GM18498 (cell line): ENCODE data around the gene ERAP2.

Source experiments
- ATAC-seq: cut with Tn5 transposase; IDR thresholded peaks from one replicate; pipeline ENCODE4 v1.9.1; 2021; ENCODE audit warnings: mild to moderate bottlenecking, moderate library complexity; ENCODE audit not compliant: unreplicated experiment

Gene ERAP2

DNA sequence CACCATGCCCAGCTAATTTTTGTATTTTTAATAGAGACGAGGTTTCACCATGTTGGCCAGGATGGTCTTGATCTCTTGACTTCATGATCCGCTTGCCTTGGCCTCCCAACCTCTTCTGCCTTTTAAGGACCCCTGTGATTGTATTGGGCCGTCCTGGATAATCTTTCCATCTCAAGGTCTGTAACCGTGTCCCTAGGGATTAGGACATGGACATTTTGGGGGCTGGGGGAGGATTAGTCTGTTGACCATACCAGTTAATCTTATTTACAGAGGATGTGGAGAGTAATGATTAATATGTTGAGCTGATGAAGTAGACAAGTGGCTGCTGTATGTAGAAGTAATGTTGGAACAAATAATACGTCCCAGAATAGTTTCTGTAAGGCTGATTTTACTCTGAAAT, 82.7 kb downstream of the ERAP2 start:
- no peak for ATAC-seq

DNA sequence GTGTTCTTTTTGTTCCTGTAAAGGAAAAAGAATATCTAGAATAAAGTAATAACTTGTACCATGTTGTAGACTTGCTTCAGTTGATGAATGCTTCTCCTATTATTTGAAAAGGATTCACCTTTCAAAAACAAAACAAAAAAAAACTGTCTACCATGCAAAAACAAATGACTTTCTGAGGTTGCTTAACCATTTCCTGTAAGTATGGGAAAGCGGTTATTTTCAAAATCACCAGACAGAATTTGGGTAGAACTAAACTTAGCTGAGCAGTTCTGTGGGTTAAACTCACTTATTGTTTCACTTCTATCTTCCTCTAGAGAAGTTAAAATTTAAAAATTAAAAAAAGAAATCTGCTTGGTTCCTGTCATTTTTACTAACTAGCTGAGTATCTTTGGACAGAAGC, 84.8 kb downstream of the ERAP2 start:
- peak; percentile 58 for ATAC-seq

DNA sequence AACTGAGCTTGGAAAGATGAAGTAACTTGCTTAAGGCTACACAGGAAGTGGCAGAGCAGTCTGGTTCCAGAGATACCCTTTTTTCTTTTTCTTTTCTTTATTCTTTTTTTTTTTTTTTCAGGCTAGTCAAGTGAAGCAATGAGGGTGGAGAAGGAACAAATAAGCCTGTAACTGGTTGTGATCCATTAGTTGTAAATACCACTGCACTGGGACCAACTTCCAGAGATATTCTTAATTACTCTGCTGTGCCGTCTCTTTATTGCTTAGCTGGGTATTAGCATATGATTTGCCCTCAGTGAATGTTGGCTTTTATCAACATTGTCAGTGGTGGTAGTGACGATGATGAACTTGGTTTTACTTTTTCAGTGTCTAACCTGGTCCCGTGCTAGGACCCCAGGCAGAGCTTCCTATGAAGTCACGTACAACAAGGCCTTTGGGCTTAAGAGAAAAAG, 86.3 kb downstream of the ERAP2 start:
- ATAC-seq, result no peak

DNA sequence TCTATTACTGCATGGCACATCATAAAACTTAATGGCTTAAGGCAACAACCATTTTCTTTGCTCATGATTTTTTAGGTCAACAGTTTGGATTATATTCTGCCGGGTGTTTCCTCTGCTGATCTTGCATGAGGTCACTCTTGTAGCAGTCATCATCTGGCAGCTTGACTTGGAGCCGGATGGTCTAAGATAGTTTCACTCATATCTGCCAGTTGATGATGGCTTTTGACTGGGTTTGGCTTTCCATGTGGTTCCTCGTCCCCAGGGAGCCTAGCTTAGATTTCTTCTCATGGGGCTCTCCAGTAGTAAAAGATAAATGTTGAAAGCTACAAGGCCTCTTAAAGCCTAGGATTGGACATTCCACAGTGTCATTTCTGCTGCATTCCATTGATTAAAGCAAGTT, 87.0 kb downstream of the ERAP2 start:
- peak; percentile 73 for ATAC-seq

- no peak for ATAC-seq
These were observed 90.5 kb downstream of the ERAP2 start for GRCh38 chr5:96966801-96967200.

DNA sequence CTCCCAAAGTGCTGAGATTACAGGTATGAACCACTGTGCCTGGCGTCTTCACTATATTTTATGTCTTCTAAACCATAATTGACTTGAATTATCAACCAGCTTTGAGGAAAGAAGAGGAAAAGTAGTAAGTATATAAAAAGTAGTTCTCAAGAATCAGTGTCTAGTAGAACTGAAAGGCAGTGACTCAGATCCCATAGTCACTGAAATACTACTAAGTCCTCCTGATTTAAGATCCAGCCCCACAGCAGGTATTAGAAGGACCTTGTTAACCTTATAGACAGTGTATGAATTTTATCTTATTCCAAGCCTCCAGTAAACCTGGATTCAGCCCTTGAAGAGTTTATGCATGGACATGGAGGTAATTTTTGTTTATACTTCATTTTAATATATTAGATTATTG, 91.1 kb downstream of the ERAP2 start:
- ATAC-seq, result no peak

DNA sequence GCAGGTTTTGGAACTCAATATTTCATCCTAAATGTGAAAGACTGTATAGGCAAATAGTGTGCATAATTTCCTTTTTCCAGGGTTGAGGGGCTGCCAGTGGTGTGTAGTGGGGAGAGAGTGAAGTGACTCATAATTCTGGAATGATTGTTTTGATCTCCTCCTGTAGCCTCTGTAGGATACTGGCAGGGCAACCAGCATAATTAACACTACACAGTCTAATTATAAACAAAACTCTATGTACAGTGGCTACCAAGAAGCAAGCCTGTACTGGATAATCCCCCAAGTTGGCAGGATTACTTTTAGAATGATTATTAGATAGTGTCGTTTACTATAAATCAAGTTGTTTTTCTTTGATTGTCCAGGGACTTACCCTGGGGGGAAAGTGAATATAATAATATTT, 91.8 kb downstream of the ERAP2 start:
- no peak for ATAC-seq

DNA sequence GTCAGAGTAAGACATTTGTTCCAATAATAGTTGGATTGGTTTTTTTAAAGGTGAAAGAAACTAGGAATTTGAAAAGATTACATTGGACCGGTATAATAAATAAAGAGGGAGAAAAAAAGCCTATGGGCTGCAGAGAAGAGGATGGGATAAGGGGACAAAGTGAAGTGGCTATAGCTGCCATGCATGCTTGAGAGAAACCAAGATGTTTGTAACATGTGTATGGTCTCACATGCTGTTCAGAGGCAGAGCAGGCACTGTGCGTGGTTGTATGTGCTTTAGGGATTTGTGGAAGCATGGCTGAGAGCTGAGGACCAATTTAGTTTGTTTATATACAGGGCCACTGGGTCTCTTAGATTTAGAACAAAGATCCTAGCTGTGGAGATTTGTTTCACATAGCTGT, 92.3 kb downstream of the ERAP2 start:
- no peak for ATAC-seq
